H1 (cell line): ENCODE measurements around the gene FAM221B. TPM values are rescaled to one million over a fixed set of nuclear protein-coding genes. Genes with fewer than 3 reads are reported as not detected.

ENCODE experiments used
- BACH1 ChIP-seq: IDR thresholded peaks from 2 replicates; pipeline ENCODE4 v1.6.1; 2012; ENCODE audit warnings: low read length, improper control_type of control experiment
- CBX5 ChIP-seq: fragments of 300-800, 300-1000 bp; sonication (generic); IDR thresholded peaks from 2 replicates; pipeline ENCODE4 v1.7.1; 2016; ENCODE audit warnings: antibody characterized with exemption, low read length, low read depth
- CBX8 ChIP-seq: fragments of 300-800, 300-1000 bp; sonication (generic); IDR thresholded peaks from 2 replicates; pipeline ENCODE4 v1.7.1; 2016; ENCODE audit warnings: low read depth, low read length, borderline replicate concordance
- CHD1 ChIP-seq: IDR thresholded peaks from 2 replicates; pipeline ENCODE4 v1.6.1; 2012; ENCODE audit warnings: low read depth, low read length, improper control_type of control experiment
- JUN ChIP-seq: IDR thresholded peaks from 2 replicates; pipeline ENCODE4 v1.6.1; 2011; ENCODE audit warnings: low read depth, mild to moderate bottlenecking, improper control_type of control experiment, low read length
- KDM1A ChIP-seq: fragments of 200-600, 300-600 bp; sonication (generic); IDR thresholded peaks from 2 replicates; pipeline ENCODE4 v1.7.1; 2016; ENCODE audit warnings: mild to moderate bottlenecking, low read length, borderline replicate concordance
- NRF1 ChIP-seq: IDR thresholded peaks from 2 replicates; pipeline ENCODE4 v1.6.1; 2011; ENCODE audit warnings: mild to moderate bottlenecking, low read depth, low read length, improper control_type of control experiment
- POLR2A ChIP-seq, 2 experiments: IDR thresholded peaks; 1 replicate in 1 of 2; 2 replicates in 1 of 2; pipeline ENCODE4 v1.6.1; 2011; ENCODE audit warnings: low read depth in 2 of 2, low read length in 2 of 2, mild to moderate bottlenecking in 2 of 2; ENCODE audit errors: control extremely low read depth in 1 of 2
- RXRA ChIP-seq: IDR thresholded peaks from 2 replicates; pipeline ENCODE4 v1.6.1; 2011; ENCODE audit warnings: low read depth, mild to moderate bottlenecking, low read length, moderate library complexity; ENCODE audit not compliant: insufficient read depth
- SP2 ChIP-seq: IDR thresholded peaks from 2 replicates; pipeline ENCODE4 v1.6.1; 2012; ENCODE audit warnings: mild to moderate bottlenecking, low read length, inconsistent platforms
- SRF ChIP-seq: IDR thresholded peaks from 2 replicates; pipeline ENCODE4 v1.6.1; 2011; ENCODE audit warnings: mild to moderate bottlenecking, low read depth, low read length, moderate library complexity
- SUZ12 ChIP-seq: fragments of 200-600 bp; sonication (generic); IDR thresholded peaks from 2 replicates; pipeline ENCODE4 v1.6.1; 2012; ENCODE audit warnings: mild to moderate bottlenecking, inconsistent platforms, low read length, moderate library complexity, mixed read lengths
- polyA plus RNA-seq, 7 experiments: library from polyadenylated mRNA; depleted of rRNA in 3 of 7; stranded (reverse) in 5 of 7; unstranded in 2 of 7; fragments of >200 nt in 5 of 7; fragments of 200-250 nt in 2 of 7; gene quantifications; 1 replicate in 5 of 7; 2 replicates in 1 of 7; 4 replicates in 1 of 7; pipeline versions ENCODE4 v1.2.1 to v1.2.3, GENCODE V29; 2011 to 2013; ENCODE audit warnings: missing spikeins in 2 of 7, mixed read lengths in 2 of 7
- total RNA-seq: library from RNA; stranded (reverse); fragmentation: NEBNext Ultra II Directional; extraction: Animal tissue kit (Norgen Biotek cat#: 25700); gene quantifications from 2 replicates; pipeline ENCODE4 v1.2.1, GENCODE V29; 2021
- TF ChIP-seq, protein P1 (sequence below): IDR thresholded peaks from 2 replicates; pipeline ENCODE4 v1.6.1; 2011; ENCODE audit warnings: low read length, improper control_type of control experiment

FAM221B gene
- total and polyA plus RNA-seq, 2 of the 8 experiments (the other 6 are each of a cell fraction or from before 2014, with no cell fraction given): not detected

DNA sequence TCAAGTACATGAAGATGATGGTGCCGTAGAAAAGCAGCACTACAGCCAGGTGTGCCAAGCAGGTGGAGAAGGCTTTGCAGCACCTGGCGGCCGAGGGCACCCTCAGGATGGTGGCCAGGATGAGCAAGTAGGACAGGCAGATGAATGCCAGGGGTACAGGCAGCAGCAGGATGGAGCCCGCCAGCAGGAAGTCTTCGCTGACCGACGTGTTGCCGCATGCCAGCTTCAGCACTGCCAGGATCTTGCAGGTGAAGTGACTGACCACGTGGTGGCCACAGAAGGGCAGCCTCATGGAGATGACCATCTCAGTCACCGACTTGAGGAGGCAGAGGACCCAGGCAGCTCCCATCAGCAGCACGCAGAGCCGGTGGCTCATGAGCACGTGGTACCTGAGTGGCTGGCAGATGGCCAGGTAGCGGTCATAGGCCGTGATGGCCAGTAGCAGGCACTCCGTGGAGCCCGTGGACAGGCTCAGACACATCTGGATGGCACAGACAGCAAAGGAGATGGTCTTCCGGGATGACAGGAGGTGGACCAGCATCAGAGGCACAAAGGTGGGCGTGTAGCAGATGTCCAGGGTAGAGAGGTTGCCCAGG is 41.2 kb upstream of the FAM221B start (continued):
- no peak for TF ChIP-seq JUN
- no peak for TF ChIP-seq BACH1
- TF ChIP-seq CHD1: no peak
- TF ChIP-seq CBX8: no peak
- TF ChIP-seq SRF: no peak
- TF ChIP-seq POLR2A (IDR thresholded peaks at IDR 0.05; ENCODE audit: control extremely low read depth in 1 of 2, low read depth in 2 of 2, low read length in 2 of 2): no peak
- TF ChIP-seq, protein P1, sequence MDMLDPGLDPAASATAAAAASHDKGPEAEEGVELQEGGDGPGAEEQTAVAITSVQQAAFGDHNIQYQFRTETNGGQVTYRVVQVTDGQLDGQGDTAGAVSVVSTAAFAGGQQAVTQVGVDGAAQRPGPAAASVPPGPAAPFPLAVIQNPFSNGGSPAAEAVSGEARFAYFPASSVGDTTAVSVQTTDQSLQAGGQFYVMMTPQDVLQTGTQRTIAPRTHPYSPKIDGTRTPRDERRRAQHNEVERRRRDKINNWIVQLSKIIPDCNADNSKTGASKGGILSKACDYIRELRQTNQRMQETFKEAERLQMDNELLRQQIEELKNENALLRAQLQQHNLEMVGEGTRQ: no peak
- TF ChIP-seq CBX5: no peak
- no peak for TF ChIP-seq RXRA
- no peak for TF ChIP-seq SP2
- no peak for TF ChIP-seq SUZ12
- no peak for TF ChIP-seq KDM1A
- TF ChIP-seq NRF1: no peak
